ENCODE data around the gene ALDOB. TPM values are rescaled to one million over a fixed set of nuclear protein-coding genes. Genes with fewer than 3 reads are reported as not detected.

Gene ALDOB
- total RNA-seq, 2 donors from 2014 or later = 3.4 to 33.1 TPM

GRCh38 chr9:101450931-101451330, 15.4 kb upstream of the ALDOB start:
- Histone ChIP-seq H3K27ac (no peak overlapping the region), H3K9ac (ENCODE audit: low read depth in 2 of 2, low read length in 2 of 2) (no peak overlapping the region), H3K4me1 (no peaks in the 10 kb centered on the region), H3K9me3 (no peaks in the 10 kb centered on the region), H3K27me3 (no peaks in the 10 kb centered on the region), H3K4me3 (no peak overlapping the region), H3K36me3 (no peaks in the 10 kb centered on the region)
- intact Hi-C loops (cut with DNase I) = no loop called here
- TF ChIP-seq CTCF (IDR thresholded peaks at IDR 0.05) = no peak
- DNase-seq = no peak

- intact Hi-C loops (cut with DNase I) = no loop called here
- Histone ChIP-seq H3K4me3 (peak overlapping the region; percentile 56), H3K27me3 (no peaks in the 10 kb centered on the region), H3K27ac (no peak overlapping the region), H3K9me3 (no peaks in the 10 kb centered on the region), H3K36me3 (no peaks in the 10 kb centered on the region), H3K4me1 (no peaks in the 10 kb centered on the region), H3K9ac (ENCODE audit: low read depth in 2 of 2, low read length in 2 of 2) (peak overlapping the region; percentile 34 to 40)
- peak; percentile 84 for DNase-seq
- peak; percentile 44 for TF ChIP-seq CTCF (IDR thresholded peaks at IDR 0.05)
Observed at GRCh38 chr9:101449071-101449721, 13.6 kb upstream of the ALDOB start.

- no peak for TF ChIP-seq CTCF (IDR thresholded peaks at IDR 0.05)
- intact Hi-C loops (cut with DNase I) = no loop called here
- no peak overlapping the region for H3K9ac ChIP-seq (ENCODE audit: low read depth in 2 of 2, low read length in 2 of 2)
- H3K9me3 ChIP-seq = no peaks in the 10 kb centered on the region
- no peak overlapping the region for H3K4me3 ChIP-seq
- DNase-seq = no peak
- H3K27ac ChIP-seq = no peak overlapping the region
- H3K4me1 ChIP-seq = no peaks in the 10 kb centered on the region
- no peaks in the 10 kb centered on the region for H3K36me3 ChIP-seq
- H3K27me3 ChIP-seq = no peaks in the 10 kb centered on the region
Observed at GRCh38 chr9:101448680-101449070, 13.1 kb upstream of the ALDOB start.

- Histone ChIP-seq H3K4me1 (no peaks in the 10 kb centered on the region), H3K27me3 (no peaks in the 10 kb centered on the region), H3K27ac (no peak overlapping the region), H3K9me3 (no peaks in the 10 kb centered on the region), H3K4me3 (no peak overlapping the region), H3K9ac (ENCODE audit: low read depth in 2 of 2, low read length in 2 of 2) (no peak overlapping the region), H3K36me3 (no peaks in the 10 kb centered on the region)
- no peak for TF ChIP-seq CTCF (IDR thresholded peaks at IDR 0.05)
- no peak for DNase-seq
- intact Hi-C loops (cut with DNase I) = no loop called here
Observed at GRCh38 chr9:101446732-101447131, 11.2 kb upstream of the ALDOB start.

GRCh38 chr9:101445353-101446029, 9.9 kb upstream of the ALDOB start:
- TF ChIP-seq CTCF (IDR thresholded peaks at IDR 0.05) = no peak
- DNase-seq = no peak
- Histone ChIP-seq H3K9ac (ENCODE audit: low read depth in 2 of 2, low read length in 2 of 2) (no peak overlapping the region), H3K4me3 (no peak overlapping the region), H3K4me1 (no peaks in the 10 kb centered on the region), H3K27me3 (no peaks in the 10 kb centered on the region), H3K27ac (no peak overlapping the region), H3K36me3 (no peaks in the 10 kb centered on the region), H3K9me3 (no peaks in the 10 kb centered on the region)
- intact Hi-C loops (cut with DNase I) = no loop called here

Measured in colonic mucosa (tissue), 4 donors.